CD14-positive monocyte (primary cell): ENCODE results near the gene ICA1L. TPM values are rescaled to one million over a fixed set of nuclear protein-coding genes. Genes with fewer than 3 reads are reported as not detected.

Source experiments
- DNase-seq, 3 donors: peaks; one replicate each; pipeline ENCODE4 v3.0.0-alpha.2; 2011 to 2022
- H2AFZ ChIP-seq: 2 replicates; pipeline ENCODE4 v1.6.0; 2012; ENCODE audit warnings: mild to moderate bottlenecking, low read depth, low read length, inconsistent platforms; ENCODE audit not compliant: insufficient read depth, poor library complexity, severe bottlenecking
- H3K27ac ChIP-seq, 2 donors: 1 replicate in 1 of 2; 2 replicates in 1 of 2; pipeline ENCODE4 v1.5.1; 2012 to 2013; ENCODE audit warnings: low read length in 2 of 2, control low read depth in 1 of 2, inconsistent platforms in 1 of 2, low read depth in 1 of 2, mild to moderate bottlenecking in 1 of 2
- H3K27me3 ChIP-seq, 2 donors: one replicate each; pipeline versions ENCODE4 v1.6.0 to v1.6.1; 2011 to 2013; ENCODE audit warnings: low read length in 2 of 2; ENCODE audit not compliant: control insufficient read depth in 2 of 2, insufficient read depth in 2 of 2
- H3K36me3 ChIP-seq, 2 donors: replicated peaks in 1 of 2; 1 replicate in 1 of 2; 2 replicates in 1 of 2; pipeline versions ENCODE4 v1.5.1 to v1.6.1; 2012 to 2013; ENCODE audit warnings: low read length in 2 of 2, control low read depth in 1 of 2, inconsistent platforms in 1 of 2, mild to moderate bottlenecking in 1 of 2; ENCODE audit not compliant: insufficient read depth in 2 of 2, control insufficient read depth in 1 of 2
- H3K4me1 ChIP-seq, 2 donors: 1 replicate in 1 of 2; 2 replicates in 1 of 2; pipeline versions ENCODE4 v1.5.1 to v1.6.1; 2012 to 2013; ENCODE audit warnings: low read length in 2 of 2, control low read depth in 1 of 2, inconsistent platforms in 1 of 2, mild to moderate bottlenecking in 1 of 2, moderate library complexity in 1 of 2; ENCODE audit not compliant: insufficient read depth in 2 of 2, control insufficient read depth in 1 of 2
- H3K4me2 ChIP-seq: replicated peaks from 2 replicates; pipeline ENCODE3; 2012; ENCODE audit warnings: low read length, moderate library complexity, mild to moderate bottlenecking; ENCODE audit not compliant: poor library complexity, severe bottlenecking; ENCODE audit errors: extremely low read depth
- H3K4me3 ChIP-seq, 3 experiments: fragments of 200-600 bp in 1 of 3; sonication (generic) in 1 of 3; replicated peaks in 1 of 3; 1 replicate in 2 of 3; 2 replicates in 1 of 3; pipeline ENCODE4 v1.5.1; 2011 to 2013; ENCODE audit warnings: low read length in 3 of 3, mild to moderate bottlenecking in 3 of 3, control low read depth in 2 of 3, low read depth in 2 of 3, inconsistent platforms in 1 of 3, moderate library complexity in 1 of 3
- H3K79me2 ChIP-seq: 2 replicates; pipeline ENCODE4 v1.6.0; 2012; ENCODE audit warnings: mild to moderate bottlenecking, control low read depth, inconsistent platforms, low read length, moderate library complexity; ENCODE audit not compliant: insufficient read depth
- H3K9ac ChIP-seq: 2 replicates; pipeline ENCODE4 v1.6.0; 2017; ENCODE audit warnings: low read length, mild to moderate bottlenecking; ENCODE audit not compliant: insufficient read depth, poor library complexity, severe bottlenecking
- H3K9me3 ChIP-seq, 2 donors: replicated peaks in 1 of 2; 1 replicate in 1 of 2; 2 replicates in 1 of 2; pipeline versions ENCODE4 v1.5.1 to v1.6.1; 2012 to 2013; ENCODE audit warnings: low read length in 2 of 2, control low read depth in 1 of 2; ENCODE audit not compliant: control insufficient read depth in 1 of 2, insufficient read depth in 1 of 2
- H4K20me1 ChIP-seq: 2 replicates; pipeline ENCODE4 v1.6.0; 2012; ENCODE audit warnings: mild to moderate bottlenecking, low read length, control low read depth, moderate library complexity; ENCODE audit not compliant: insufficient read depth
- H3K27ac Mint-ChIP-seq, 7 donors: one replicate each; pipeline ENCODE4 v1.8.0; 2020; ENCODE audit warnings: mild to moderate bottlenecking in 7 of 7, mixed read lengths in 7 of 7, moderate library complexity in 6 of 7, inconsistent platforms in 2 of 7
- H3K27me3 Mint-ChIP-seq, 3 donors: one replicate each; pipeline ENCODE4 v1.8.0; 2021 to 2022; ENCODE audit warnings: low read depth in 3 of 3, mild to moderate bottlenecking in 3 of 3, mixed read lengths in 3 of 3, moderate library complexity in 3 of 3, inconsistent platforms in 1 of 3
- H3K36me3 Mint-ChIP-seq, 2 donors: one replicate each; pipeline ENCODE4 v1.8.0; 2020; ENCODE audit warnings: mixed read lengths in 2 of 2, inconsistent platforms in 1 of 2, mild to moderate bottlenecking in 1 of 2
- H3K4me1 Mint-ChIP-seq: one replicate; pipeline ENCODE4 v1.8.0; 2020; ENCODE audit warnings: mild to moderate bottlenecking, mixed read lengths
- H3K4me3 Mint-ChIP-seq, 2 donors: one replicate each; pipeline ENCODE4 v1.8.0; 2020; ENCODE audit warnings: mild to moderate bottlenecking in 2 of 2, mixed read lengths in 2 of 2, moderate library complexity in 1 of 2
- H3K9me3 Mint-ChIP-seq, 7 donors: one replicate each; pipeline ENCODE4 v1.8.0; 2020 to 2022; ENCODE audit warnings: mixed read lengths in 7 of 7, mild to moderate bottlenecking in 6 of 7, moderate library complexity in 6 of 7, inconsistent platforms in 2 of 7
- CTCF ChIP-seq: fragments of 200-600 bp; IDR thresholded peaks from one replicate; pipeline ENCODE4 v1.8.0; 2022; ENCODE audit warnings: antibody characterized with exemption, mild to moderate bottlenecking
- WGBS: methylation state at CpG from one replicate; pipeline ENCODE4 v1.1.5; 2013; ENCODE audit warnings: missing lambda C conversion rate; ENCODE audit not compliant: insufficient coverage; 5-methylcytosine and 5-hydroxymethylcytosine counted together
- intact Hi-C, 2 donors: fragments of 100-400 bp; cut with micrococcal nuclease; formaldehyde crosslinking; loops; one replicate each; pipeline versions ENCODE4 v1.15.0 to v1.15.1; 2023
- polyA plus RNA-seq, 3 donors: library from polyadenylated mRNA; depleted of rRNA in 1 of 3; unstranded in 2 of 3; stranded (reverse) in 1 of 3; fragments of 300-500 nt in 2 of 3; fragments of >200 nt in 1 of 3; fragmentation: Illumina TruSeq in 2 of 3; gene quantifications; 1 replicate in 2 of 3; 2 replicates in 1 of 3; pipeline ENCODE4 v1.2.3, GENCODE V29; 2012 to 2021

Gene ICA1L
- polyA plus RNA-seq, 3 donors, result 0.17 to 0.85 (median 0.57) TPM

GRCh38 chr2:202885190-202885589, 13.6 kb upstream of the ICA1L start:
- peaks cover 55 to 75% of the 10 kb centered on the region in 2 donors for H3K36me3 Mint-ChIP-seq
- intact Hi-C loops, result no loop called here
- peaks cover 0 to 1% (median 0%) of the 10 kb centered on the region in 3 donors for H3K27me3 Mint-ChIP-seq
- TF ChIP-seq CTCF, result no peak
- H3K4me1 Mint-ChIP-seq, result no peaks in the 10 kb centered on the region
- 100% methylated on average over 6 of the region's 7 CpGs for WGBS
- no peak overlapping the region for H3K27ac Mint-ChIP-seq
- Histone ChIP-seq H3K4me3 (no peak overlapping the region), H3K36me3 (peaks cover 41 to 89% of the 10 kb centered on the region in 2 donors), H3K27me3 (no peaks in the 10 kb centered on the region), H3K9me3 (no peaks in the 10 kb centered on the region), H2AFZ (no peak overlapping the region), H3K9ac (no peak overlapping the region), H4K20me1 (no peaks in the 10 kb centered on the region), H3K27ac (no peak overlapping the region), H3K4me2 (no peak overlapping the region), H3K4me1 (no peaks in the 10 kb centered on the region), H3K79me2 (no peaks in the 10 kb centered on the region)
- H3K9me3 Mint-ChIP-seq, result no peaks in the 10 kb centered on the region
- H3K4me3 Mint-ChIP-seq, result no peak overlapping the region
- no peak for DNase-seq

GRCh38 chr2:202883987-202884675, 12.6 kb upstream of the ICA1L start:
- peaks cover 38 to 86% of the 10 kb centered on the region in 2 donors for H3K36me3 ChIP-seq

More at GRCh38 chr2:202883987-202884675, 12.6 kb upstream of the ICA1L start:
- Histone ChIP-seq H3K4me3 (no peak overlapping the region), H2AFZ (no peak overlapping the region), H3K27ac (no peak overlapping the region), H3K4me2 (no peak overlapping the region), H3K9ac (no peak overlapping the region), H4K20me1 (no peaks in the 10 kb centered on the region), H3K9me3 (no peaks in the 10 kb centered on the region), H3K4me1 (no peaks in the 10 kb centered on the region), H3K79me2 (no peaks in the 10 kb centered on the region), H3K27me3 (no peaks in the 10 kb centered on the region)
- TF ChIP-seq CTCF, result no peak
- Mint-ChIP-seq H3K36me3 (peaks cover 53 to 78% of the 10 kb centered on the region in 2 donors), H3K27ac (peak overlapping the region in 2 of 7 donors; percentile 13 to 16), H3K4me1 (no peaks in the 10 kb centered on the region), H3K27me3 (peaks cover 0 to 1% (median 0%) of the 10 kb centered on the region in 3 donors), H3K9me3 (no peaks in the 10 kb centered on the region), H3K4me3 (no peak overlapping the region)
- no peak for DNase-seq
- no CpG with 5 or more reads among the region's 5 CpGs for WGBS
- intact Hi-C loops, result no loop called here
